NAMALWA (cell line): ENCODE measurements around the gene CD93.

Source experiments
- DNase-seq: peaks from one replicate; pipeline ENCODE4 v3.0.0-alpha.2; 2015; ENCODE audit warnings: low spot score

The CD93 gene

DNA sequence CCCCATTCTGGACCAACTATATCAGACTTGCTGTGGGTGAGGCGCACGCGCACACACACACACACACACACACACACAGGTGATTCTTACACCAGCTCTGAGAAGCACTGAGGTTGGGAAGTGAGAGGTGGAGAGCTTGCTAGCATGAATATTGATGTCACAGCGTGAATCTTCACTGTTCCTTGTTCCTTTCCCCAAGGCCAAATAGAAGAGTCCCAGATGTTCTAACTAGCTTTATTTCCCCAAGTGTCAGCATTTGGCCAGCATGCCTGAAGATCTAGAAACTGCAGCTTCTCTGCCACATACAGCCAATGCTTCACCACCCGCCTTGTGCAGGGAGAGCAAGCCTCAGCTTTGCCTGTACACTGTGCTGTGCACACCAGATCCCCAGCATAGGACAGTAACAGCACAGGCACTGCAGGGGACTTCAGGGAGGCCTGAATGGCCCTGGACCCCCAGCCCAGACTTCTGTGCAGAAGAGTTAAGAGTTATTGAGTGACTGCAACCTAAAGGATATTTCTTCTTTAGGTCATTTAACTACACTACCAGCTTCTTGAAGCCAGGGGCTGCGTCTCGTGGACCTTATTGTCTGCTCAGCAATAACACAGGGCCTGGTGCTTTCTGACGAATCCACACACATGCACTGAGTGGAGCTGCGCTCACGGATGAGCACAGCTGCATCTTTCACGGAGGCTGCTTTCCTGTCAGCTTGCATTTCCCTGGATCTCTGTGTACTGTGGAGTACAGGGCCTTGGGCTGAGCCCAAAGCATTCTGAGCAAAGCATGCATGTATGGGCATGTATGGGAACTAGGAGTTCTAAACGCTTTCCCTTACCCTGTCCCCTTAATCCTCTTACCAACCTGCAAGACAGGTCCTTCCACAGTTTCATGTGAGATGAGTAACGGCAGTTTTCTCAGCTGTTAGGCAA is 13.9 kb upstream of the CD93 start:
- DNase-seq, result no peak

DNA sequence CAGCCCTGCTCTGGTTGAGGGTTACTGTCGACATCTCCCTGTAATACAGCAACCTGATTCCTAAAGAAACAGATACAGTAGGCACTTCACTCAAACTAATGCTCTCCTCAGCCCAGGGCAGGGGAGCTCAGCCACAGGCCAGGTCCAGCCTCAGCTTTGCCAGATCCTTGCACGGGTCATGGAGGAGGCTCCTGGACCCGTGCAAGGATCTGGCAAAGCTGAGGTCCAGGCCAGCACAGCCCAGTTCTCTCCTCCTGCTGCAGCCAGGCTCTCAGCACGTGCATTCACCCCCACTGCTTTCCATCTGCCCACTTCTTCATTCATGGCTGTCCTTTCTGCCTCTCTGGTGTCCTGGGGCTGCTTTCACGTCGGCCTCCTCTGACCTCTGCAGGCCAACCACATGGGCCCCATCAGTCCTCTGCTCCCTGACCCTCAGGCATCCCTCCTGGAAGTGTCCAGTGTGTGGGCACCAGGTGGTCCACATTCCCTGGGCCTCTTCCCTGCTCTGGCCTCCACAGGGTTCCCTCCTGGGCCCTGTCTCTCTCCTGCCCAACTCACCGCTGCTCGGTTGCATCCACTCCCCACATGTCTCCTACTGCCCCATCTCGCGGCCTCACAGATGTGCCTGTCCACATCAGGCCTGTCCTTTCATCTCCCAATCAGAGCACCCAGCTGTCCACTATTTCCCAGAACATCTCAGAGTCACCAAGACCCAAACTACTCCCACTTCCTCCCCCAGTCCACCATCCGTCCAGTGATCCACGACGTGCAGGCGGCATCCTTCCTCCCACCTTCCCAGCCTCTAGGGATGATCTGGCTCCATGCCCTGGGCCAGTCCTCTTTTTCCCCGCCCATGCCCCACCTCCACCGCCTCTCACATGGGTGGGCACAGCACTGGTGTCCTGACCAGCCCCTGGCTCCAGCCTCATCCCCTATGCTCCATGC is 11.8 kb upstream of the CD93 start:
- no peak for DNase-seq

DNA sequence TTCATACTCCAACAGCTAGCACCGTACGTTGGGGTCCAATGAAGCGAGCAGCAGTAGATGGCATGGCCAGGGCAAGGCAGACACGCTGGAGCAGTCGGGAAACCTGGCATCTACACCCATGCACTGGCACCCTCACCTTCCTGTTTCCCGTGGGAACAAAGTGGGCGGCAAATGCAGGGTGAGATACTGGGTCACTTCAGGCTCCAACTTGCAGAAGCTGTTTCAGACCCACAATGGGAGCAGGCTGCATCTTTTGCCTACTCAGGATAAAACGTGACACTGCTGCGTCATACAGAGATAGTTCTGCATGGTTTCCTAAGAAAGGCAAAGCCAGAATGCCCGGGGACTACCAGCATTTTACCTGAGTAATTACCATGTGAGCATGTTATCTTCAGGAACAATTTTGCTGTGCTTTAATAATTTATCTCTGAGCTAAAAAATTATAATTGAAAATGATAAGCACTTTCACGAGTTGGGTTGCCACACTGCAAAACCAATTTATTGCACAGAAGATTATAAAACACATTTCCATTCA is 10.9 kb upstream of the CD93 start:
- no peak for DNase-seq

DNA sequence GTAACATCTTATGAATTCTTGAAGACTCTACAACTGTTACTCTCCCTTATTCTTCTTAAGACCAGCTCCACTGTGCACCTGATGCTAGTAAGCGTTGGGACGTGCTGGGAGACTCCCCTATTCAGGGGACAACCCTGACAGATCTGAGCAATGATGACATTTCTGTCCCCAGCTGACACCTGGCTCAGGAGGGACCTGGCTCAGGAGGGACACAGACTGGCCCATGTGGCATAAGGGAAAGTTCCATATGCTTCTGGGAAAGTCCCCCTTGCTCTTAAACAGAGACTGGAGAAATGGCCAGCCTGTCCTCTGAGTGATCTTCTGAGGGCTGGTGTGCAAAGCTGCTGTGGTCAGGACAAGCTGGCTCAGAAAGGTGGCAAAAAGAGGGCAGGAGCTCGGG is 10.0 kb upstream of the CD93 start:
- no peak for DNase-seq

DNA sequence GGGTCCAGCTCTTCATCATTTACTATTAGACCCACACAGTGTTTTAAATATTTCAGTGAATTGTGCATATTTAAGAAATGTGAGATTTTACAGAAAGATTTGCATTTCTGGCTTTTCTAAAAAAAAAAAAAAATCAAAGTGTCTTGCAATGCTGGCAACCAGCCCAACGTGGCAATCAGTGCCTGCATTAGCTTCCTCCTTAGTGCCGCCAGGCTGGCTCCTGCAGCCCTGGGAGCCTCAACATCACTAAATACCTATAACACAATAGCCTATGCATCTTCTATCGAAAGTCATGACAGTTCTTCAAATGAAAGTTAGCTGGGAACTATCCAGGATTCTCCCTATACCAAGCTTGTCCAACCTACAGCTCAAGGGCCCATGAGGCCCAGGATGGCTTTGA is 9.4 kb upstream of the CD93 start:
- no peak for DNase-seq

DNA sequence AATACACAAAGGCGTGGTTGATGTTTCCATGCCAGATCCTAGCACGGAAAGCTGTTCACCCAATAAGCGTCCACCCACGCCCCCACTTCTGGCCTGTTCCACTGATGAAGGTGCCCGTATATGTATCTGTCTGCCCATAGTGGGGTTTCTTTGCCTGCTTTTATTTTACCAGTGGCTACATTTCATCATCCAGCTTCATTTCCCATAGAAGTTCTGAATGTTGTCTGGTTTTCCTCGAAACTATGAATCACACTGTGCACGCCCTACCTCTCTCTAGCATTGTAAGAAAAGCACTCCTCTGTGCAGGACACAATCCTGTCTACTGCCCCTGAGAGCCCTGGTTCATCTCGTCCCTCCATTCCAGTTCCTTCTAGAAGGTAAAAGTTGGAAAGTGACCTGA is 8.8 kb upstream of the CD93 start:
- no peak for DNase-seq

DNA sequence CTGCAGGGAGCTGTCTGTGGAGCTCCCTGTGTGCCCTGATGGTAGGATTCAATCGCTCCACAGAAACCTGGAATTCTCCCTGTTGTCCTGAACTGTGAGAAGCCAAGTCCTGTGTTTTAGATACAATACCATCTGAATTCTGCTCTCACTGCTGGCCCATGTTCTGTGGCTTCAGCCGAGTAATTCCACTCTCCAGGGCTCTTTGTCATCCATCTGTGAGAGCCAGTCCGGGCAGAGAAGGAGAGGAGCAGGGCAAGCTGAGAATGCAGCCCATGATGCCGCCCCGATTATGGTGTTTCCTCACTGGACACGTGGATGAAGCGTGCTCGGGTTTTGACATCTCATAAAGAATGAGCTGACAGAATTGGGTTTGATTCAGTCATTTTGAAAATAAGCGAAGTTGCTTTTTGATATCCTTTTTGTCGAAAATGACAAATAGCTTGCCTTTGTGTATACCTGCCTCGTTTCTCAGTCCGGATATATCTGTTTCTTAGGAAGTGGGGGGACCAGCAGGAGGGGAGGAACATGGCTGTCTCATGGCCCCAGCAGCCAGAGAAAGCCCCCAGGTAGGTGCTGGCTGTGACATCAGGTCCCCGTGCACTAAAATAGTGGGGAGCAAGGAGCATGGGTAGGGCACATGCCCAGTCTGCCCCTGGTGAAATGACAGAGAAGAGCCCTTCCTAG is 8.2 kb upstream of the CD93 start:
- no peak for DNase-seq

DNA sequence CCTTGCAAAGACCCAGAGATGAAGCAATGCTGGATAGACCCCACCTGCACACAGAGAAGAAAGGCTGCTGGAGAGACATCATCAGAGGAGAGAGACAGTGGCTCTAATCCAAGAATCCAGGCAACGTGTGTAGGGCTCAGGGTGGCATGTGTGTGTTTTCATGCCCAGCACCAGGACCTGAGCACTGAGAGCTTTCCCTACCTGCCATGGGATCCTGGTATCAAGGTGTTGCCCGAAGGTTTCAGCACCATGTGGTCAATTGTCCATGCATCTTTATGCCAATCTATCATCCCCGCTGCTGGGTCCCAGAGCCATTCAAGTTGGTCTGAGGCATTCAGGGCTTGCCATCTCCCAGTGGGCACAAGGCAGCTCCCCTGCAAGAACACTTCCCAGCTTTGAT is 7.5 kb upstream of the CD93 start:
- DNase-seq, result no peak

DNA sequence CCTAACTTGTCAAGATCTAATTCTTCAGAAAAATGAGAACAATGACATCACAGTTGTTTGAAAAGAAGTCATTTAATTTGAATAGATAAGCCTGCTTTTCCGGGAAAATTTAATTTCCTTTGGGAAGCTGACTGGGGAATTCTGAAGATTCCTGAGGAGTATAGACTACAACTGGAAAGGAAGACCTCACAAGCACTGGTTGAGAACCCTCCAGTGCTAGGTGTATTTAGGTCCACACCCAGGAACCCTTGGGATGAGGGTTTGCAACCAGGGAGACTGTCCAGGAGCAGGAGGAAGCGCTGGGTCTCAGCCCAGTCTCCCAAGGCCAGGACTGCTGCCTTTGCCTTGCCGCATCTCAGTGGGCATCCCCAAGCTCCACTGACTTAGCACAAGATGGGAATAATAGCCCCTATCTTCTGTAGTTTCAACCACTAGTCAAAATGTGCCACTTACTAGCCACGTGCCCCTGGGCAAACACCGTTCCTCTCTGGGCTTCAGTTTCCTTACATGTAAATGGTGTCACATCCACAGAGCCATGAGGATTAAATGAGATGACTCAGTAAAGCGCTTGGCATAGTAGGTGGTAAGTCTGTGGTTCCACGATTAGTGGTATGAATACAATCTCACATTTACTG is 6.9 kb upstream of the CD93 start:
- DNase-seq, result no peak

DNA sequence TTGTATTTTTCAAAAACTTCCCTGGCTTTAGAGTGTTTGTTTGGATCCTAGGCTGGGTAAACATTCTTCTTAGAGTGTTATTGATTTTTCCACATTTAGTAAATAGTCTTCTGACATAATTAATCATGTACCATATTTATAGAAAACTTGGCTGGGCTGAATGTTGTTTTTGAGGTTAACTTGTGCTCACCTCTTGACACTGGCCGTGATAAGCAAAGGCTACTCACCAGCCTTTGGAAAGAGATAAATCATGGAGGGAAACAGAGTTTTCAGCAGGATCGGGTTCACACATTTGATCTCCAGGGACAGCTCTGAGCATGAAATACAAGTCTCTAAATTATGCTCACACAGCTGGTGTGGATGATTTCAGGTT is 6.2 kb upstream of the CD93 start:
- DNase-seq, result no peak

DNA sequence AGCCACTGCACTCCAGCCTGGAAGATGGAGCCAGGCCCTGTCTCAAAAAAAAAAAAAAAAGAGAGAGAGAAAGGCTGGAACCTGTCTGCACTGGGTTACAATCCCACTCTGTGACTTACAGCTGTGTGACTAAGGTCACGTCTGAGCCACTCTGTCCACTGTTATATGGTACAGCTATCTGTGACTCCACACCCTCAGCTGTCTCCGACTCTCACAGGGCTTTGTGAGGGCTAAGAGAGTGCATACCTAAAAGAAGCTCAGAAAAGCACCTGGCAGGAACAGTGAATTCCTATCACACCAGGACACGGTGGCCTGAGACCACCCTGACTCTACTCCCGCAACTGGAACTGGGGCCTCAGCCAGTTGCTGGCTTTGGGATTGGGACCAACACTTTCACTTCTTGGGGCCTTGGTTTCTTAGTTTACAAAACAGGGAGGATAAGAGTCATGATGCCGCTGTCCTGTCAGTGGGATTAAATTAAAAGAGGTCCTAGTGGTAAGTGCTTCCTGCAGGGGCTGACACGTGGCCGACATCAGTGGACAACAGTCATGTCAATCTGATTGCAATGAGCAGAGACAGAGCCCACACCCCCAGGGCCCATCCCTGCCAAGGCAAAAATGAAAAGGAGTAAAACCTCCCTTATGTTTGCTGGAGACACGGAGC is 5.7 kb upstream of the CD93 start:
- DNase-seq, result no peak

DNA sequence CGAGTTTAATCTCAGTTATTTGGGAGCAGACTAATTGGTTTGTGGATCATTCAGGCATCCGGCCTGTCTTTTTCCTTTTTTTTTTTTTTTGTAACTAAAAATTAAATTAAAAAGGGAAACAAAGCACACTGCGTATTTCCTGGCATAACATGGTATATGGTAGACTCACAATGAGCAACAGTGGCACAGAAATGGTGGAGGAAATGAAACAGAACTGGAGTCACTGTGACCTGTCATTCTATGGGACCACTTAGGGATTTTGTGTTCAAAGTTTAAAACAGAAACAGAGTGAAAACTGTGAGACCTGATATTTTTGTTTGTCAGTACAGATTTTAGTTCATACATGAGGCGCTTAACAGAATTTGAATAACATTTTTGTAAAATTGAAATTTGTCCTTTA is 4.8 kb upstream of the CD93 start:
- DNase-seq, result no peak

DNA sequence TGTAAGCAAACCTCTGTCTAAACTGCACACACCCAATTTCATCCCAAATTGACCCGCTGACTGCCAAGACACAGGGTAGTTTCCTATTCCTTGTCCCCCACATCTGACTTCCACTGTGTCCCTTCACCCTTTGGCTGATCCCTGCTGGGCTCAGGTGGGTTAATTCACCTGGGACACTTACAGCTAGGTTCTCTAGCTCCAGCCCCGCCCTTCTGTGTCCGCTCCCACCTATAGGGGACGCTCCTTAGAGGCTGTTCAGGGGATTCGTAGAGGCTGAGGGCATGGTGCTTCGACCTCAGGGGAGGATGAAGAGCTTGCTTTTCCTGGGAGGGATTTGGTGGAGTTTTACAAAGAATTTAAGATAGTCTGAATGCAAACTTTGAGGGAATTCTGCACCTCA is 4.0 kb upstream of the CD93 start:
- no peak for DNase-seq

DNA sequence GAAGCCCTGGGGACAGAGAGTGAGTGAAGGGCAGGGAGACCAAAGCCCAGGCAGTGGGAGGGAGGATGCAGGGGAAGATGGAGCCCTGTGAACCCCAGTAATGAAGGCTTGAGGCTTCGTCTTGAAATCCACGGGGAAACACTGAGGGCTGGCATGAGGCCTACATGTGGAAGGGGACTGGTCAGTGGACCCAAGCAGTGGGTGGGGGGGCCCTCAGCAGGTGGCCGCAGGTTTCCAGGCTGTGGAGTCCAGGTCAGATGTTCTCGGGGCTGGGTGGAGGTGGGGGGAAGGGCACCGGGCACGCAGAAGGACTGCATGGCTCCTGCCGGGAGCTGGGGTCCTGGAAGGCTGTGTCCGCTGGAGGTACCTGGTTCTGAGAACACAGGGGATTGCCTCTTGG is 2.7 kb upstream of the CD93 start:
- no peak for DNase-seq

DNA sequence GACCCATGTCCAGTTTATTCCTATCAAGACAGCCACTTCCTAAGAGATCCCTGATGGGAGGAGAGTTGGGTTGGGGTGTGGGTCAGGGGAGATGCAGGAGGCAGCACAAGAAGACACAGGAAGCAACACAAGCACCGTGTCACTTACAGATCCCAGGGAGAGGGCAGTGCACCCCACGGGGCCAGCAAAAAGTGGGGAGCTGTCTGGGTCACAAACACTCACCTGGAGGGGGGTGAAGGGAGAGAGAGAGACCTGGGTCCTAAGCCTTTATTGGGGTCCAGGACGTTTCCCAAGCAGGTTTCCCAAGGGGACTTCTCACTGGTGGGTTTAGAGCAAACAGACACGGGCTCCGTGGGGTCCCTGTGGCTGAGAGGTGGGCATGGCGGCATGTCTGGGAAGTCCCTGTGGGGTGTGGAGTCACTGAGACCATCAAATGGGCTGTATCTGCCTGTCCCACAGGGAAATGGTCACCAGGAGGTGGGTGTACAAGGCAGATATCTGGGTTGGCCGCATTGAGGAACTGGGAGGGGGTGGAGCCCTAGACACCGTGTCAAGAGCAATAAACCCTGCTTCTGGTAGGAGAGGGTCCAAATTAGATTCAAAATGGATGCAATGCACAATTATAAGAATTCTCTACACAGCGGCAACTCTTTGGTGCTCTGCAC is 1.6 kb upstream of the CD93 start:
- no peak for DNase-seq

DNA sequence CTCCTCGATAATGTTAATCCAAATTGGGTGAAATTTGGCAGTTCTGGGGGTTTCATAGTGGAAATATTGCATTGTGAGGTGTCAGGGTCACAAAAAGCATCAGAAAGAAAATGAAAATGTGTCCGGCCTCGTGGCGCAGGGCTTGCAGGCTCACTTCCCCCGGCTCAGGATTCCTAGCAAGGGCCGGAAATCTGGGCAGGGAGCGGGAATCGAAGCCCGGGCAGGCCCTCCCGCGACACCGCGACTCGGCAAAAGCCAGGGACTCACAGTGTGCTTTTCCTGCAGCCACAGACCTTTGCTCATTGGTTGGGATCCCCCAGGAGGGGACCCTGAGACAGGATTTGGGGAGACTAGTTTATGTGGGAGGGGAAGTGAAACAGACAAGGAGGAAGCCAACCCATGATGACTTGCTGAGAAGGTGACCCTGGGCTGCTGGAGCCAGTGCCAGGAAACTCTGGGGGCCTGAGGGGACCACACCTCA is 847 bp upstream of the CD93 start:
- no peak for DNase-seq

DNA sequence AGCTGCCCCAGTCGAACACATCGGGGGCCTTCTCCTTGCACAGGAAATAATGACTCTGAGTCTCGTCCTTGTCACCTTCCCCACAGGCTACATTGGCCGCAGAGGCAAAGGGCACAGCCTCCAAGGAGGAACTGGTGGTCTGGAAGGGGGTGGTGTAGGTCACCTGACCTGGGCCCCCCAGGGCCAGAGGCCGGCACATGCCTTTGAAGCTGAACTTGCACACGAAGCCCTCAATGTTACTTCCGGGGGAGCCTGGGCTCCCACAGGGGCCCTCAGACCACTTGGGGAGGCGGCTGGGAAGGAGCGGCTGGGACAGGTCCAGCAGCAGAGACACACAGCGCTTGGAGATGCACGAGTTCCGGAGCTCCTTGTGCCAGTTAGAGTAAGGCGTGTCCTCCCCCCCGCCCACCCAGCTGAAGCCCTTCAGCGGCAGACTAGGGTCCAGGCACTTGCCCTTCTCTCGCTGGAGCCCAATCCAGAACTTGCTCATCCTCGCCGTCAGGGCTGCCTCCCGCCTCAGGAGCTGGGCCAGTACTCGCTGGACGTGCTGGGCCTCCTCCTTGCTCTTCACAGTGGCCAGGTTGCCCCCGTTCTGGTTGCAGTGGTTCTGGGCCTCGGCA is 578 bp downstream of the CD93 start:
- DNase-seq, result no peak

DNA sequence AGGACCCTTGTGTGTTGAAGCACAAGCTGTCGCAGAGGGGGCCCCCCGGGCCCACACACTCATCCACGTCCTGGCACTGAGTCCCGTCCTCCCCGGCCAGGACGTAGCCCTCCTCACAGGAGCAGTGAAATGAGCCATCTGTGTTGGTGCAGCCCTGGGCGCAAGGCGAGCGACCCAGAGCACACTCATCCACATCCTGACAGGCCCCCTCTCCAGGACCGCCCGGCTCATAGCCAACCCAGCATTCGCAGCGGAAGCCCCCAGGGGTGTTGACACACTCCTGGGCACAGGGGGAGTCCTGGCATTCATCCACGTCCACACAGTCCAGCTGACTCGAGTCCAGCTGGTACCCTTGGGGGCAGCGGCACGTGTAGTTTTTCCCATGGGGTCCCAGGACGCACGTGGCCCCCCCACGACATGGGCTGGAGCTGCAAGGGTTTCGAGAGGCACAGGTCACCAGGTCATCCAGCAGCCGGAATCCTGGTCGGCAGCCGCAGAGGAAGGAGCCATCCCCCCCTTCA is 1.2 kb downstream of the CD93 start:
- no peak for DNase-seq

DNA sequence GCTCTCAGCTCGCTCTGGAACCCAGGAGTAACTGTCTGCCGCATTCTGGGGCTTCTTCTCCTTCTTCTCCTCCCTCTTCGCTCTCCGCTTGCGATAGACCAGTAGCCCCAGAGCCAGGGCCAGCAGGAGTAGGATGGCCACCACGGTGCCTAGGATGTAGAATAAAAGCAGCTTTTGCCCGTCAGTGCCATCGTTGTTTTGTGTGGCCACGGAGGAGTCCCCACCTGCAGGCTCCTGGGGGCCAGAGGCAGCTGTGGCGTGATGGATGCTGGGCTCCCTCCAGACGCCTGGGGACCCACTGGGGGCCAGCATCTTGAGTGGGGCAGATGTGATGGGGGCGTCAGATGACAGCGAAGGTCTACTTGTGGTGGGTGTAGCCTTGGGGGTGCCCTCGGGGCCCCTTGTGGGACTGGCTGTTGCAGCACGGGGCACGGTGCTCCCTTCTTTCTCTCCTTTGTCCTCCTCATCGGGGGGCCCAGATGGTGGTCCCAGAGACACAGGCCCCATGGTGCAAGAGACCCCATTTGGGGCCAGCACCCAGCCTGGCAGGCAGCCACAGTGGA is 1.8 kb downstream of the CD93 start:
- DNase-seq, result no peak
